Limb (tissue), 2 donors: ENCODE data around the gene VENTX.

Experiments used
- DNase-seq, 2 donors: peaks; one replicate each; pipeline ENCODE4 v3.0.0-alpha.2; 2016; ENCODE audit errors: extremely low spot score in 2 of 2

VENTX gene

GRCh38 chr10:133201948-133202725, 35.5 kb upstream of the VENTX start:
- no peak for DNase-seq

- DNase-seq: no peak
These were observed 34.6 kb upstream of the VENTX start for GRCh38 chr10:133202778-133203651.

GRCh38 chr10:133203652-133204195, 33.9 kb upstream of the VENTX start:
- no peak for DNase-seq

GRCh38 chr10:133204226-133205015, 33.2 kb upstream of the VENTX start:
- no peak for DNase-seq

GRCh38 chr10:133205146-133205545, 32.5 kb upstream of the VENTX start:
- DNase-seq: no peak

GRCh38 chr10:133206356-133207040, 31.2 kb upstream of the VENTX start:
- no peak for DNase-seq

GRCh38 chr10:133207041-133207600, 30.5 kb upstream of the VENTX start:
- DNase-seq: no peak

- no peak for DNase-seq
These were observed 30.0 kb upstream of the VENTX start for GRCh38 chr10:133207627-133208026.

GRCh38 chr10:133208466-133208865, 29.2 kb upstream of the VENTX start:
- DNase-seq: no peak

GRCh38 chr10:133209117-133209516, 28.5 kb upstream of the VENTX start:
- no peak for DNase-seq

- no peak for DNase-seq
These were observed 28.0 kb upstream of the VENTX start for GRCh38 chr10:133209641-133210040.

- DNase-seq: no peak
These were observed 27.1 kb upstream of the VENTX start for GRCh38 chr10:133210398-133211140.

GRCh38 chr10:133211141-133211830, 26.4 kb upstream of the VENTX start:
- DNase-seq: no peak

- DNase-seq: no peak
These were observed 25.4 kb upstream of the VENTX start for GRCh38 chr10:133211959-133212852.

GRCh38 chr10:133212853-133213494, 24.7 kb upstream of the VENTX start:
- DNase-seq: no peak

GRCh38 chr10:133213641-133214467, 23.8 kb upstream of the VENTX start:
- no peak for DNase-seq
